ENCODE results near the gene MAP3K5.

GRCh38 chr6:136751522-136751956 lies 40.7 kb downstream of the MAP3K5 start:
- TF ChIP-seq POLR2AphosphoS5 (IDR thresholded peaks at IDR 0.05) (no peak), EP300 (IDR thresholded peaks at IDR 0.05) (no peak), CTCF (IDR thresholded peaks at IDR 0.05) (no peak), POLR2A (IDR thresholded peaks at IDR 0.05) (no peak)

All from sigmoid colon (tissue), 4 donors.